Epithelial cell of esophagus (primary cell): ENCODE data around the gene TRMU.

Experiments used
- DNase-seq: peaks from one replicate; pipeline ENCODE4 v3.0.0; 2010; ENCODE audit warnings: low read depth
- H3K4me3 ChIP-seq: 2 replicates; pipeline ENCODE4 v1.5.1; 2011; ENCODE audit warnings: mild to moderate bottlenecking, low read length, control low read depth
- TF ChIP-seq, protein P1 (sequence below): IDR thresholded peaks from 2 replicates; pipeline ENCODE4 v1.5.1; 2011; ENCODE audit warnings: low read depth, mild to moderate bottlenecking, low read length, control low read depth, inconsistent platforms; ENCODE audit not compliant: insufficient read depth; ENCODE audit errors: missing control alignments

Gene TRMU

DNA sequence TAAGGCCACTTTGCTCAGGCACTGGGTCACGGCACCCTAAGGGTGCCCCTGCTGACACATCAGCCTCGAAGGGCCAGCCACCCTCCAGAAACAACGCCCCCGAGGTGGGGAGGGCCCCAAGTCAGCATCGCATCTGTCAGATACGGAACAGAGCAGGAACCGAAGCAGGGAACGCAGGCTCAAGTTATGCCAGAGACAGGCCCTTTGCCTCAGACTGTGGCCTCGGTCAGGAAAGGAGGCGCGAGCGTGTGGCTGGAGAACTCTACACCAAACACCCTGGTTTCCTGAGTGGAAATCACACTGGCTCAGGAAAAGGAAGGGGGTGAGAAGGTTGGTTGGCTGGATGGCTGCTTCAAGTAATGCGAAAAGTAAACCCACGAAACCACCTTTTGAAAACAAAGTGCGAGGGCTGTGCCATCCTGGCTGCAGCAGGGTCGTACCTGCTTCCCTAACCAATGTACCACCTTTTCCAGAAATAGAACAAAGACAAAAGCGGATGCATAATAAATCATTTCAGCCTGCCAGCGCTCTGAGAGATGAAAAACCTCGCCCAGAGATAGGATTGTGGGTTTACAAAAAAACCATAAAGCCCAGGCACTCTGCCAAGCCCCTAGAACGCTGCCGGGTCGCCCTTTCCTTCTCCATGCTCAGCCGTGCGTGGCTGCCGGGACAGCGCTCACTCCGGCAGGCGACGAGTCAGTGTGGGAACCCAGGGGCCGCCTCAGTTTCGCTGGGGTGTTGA, 38.6 kb downstream of the TRMU start:
- H3K4me3 ChIP-seq = no peak overlapping the region
- TF ChIP-seq, protein P1, sequence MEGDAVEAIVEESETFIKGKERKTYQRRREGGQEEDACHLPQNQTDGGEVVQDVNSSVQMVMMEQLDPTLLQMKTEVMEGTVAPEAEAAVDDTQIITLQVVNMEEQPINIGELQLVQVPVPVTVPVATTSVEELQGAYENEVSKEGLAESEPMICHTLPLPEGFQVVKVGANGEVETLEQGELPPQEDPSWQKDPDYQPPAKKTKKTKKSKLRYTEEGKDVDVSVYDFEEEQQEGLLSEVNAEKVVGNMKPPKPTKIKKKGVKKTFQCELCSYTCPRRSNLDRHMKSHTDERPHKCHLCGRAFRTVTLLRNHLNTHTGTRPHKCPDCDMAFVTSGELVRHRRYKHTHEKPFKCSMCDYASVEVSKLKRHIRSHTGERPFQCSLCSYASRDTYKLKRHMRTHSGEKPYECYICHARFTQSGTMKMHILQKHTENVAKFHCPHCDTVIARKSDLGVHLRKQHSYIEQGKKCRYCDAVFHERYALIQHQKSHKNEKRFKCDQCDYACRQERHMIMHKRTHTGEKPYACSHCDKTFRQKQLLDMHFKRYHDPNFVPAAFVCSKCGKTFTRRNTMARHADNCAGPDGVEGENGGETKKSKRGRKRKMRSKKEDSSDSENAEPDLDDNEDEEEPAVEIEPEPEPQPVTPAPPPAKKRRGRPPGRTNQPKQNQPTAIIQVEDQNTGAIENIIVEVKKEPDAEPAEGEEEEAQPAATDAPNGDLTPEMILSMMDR = no peak
- DNase-seq = no peak

DNA sequence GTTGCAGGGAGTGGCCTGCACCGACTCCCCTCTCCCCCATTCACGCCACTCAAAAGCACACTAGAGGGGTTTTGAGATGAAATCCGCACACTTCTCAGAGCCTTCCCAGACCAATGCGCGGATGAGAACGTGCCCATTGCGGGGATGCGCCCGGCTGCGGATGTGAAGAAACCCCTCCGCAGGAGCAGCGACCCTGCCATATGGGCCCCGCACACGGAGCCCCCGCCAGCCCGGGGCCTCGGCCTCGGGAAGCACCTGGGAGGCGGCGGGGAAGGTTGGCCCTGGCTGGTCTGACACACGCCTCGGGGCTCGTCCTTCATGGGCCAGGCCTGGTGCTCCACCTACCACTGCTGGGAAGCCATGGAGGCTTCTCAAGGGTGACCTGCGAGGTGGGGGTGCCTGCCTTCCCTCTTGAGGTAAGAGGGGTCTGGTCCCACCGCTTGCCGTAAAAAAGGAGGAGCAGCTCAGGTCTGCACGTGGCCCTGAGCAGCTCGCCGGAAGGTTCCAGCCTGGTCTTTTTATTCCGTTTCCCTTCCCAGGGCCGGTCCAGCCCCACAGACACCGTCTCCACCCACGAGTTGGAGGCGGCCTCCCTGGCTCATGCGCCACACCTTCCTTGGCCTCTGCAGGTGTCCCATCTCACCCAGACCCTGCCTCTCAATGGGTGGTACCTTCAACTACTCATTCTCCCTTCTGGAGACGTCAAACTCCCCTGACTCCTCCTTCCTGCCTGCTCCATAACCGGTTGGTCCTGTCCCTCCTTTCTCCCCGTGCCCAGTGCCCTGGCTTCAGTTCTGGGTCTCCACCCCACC, 39.4 kb downstream of the TRMU start:
- DNase-seq = peak; percentile 37
- TF ChIP-seq, protein P1 = no peak
- H3K4me3 ChIP-seq = no peak overlapping the region

DNA sequence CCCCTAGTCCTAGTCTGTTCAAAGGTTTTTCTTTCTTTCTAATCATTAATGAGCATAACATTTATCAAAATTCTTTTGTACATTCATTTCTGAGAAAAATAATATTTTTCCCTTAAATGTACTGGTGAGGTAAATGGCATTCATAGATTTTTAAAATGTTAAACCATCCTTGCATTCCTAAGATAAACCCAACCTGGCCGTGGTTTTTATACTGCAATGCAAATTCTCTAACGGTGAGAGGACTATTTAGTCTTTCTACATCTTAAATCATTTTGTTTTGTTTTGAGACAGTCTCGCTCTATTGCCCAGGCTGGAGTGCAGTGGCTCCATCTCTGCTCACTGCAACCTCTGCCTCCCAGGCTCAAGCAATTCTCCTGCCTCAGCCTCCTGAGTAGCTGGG, 40.6 kb downstream of the TRMU start:
- TF ChIP-seq, protein P1 = no peak
- no peak for DNase-seq
- no peak overlapping the region for H3K4me3 ChIP-seq

DNA sequence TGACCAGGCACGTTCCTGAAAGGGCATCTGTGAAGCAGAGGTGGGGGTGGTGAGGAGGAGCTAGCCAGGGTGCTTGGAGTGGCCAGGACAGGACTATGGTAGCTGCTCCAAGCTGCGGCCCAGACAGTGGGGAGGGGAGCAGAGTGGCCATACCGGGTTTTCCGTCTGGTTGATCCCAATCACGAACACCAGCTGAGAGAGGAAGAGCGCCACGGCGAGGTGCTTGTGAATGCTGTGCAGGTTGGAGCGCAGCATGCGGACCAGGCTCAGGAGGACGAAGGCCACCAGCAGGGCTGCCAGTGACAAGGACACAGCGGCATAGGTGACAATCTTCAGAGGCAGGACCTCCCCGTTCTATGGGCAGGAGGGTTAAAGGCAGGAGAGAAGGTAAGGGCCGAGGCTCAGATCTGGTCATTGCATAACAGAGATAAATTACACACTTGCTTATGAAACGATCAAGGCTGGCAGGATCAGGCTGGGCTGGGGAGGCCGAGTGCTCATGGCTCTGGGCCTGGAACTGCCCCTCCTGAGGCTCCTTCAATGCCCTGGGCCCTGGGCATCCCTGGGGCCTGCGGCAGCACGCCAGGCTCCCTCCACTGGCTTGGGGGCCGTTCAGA, 41.5 kb downstream of the TRMU start:
- H3K4me3 ChIP-seq = no peak overlapping the region
- TF ChIP-seq, protein P1 = no peak
- DNase-seq = no peak

DNA sequence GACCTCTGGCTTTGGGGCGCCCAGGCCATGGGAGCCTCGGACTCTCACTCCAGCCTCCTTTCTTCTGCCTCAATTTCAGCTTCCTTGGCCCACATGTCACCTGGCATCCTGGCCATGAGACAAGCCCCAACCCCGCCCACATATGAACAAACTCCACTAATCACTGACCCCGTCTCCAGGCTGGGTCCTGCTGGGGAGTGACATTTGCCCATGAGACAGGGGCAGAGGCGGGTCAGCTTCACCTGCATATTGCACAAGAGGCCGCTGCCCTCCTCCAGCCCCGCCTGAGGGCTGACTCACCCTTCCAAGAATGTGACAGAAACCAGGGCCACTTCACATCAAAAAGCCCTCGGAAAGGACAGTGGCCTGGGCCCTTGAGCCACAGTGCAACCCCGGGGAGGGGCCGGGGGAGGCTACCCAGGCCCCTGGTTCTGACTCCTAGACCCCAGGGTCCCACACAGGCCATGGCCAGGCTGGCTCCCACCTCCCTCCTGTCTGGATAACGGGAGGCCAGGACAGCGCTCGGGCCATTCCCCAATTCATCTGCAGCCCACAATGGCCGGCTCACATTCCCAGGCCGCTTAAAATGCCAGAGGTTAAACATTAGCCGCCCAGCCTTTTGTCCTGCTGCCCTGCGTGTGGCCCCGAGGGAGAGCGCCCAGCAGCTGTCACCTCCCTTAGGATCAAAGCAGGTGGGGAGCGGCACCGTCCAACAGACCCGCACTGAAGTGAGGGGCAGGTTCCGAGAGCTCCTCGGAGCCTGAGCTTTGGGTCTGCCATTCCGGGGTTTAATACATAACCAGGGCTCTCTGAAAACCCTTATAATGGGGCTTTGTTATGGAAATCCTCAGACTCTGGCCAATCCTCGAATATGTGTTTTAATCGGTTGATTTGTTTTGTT, 42.3 kb downstream of the TRMU start:
- DNase-seq = peak; percentile 47

More for the DNA sequence above, 42.3 kb downstream of the TRMU start:
- TF ChIP-seq, protein P1 = no peak
- H3K4me3 ChIP-seq = no peak overlapping the region
